Tibial nerve (tissue), 4 donors: ENCODE measurements around the gene FBLN1.

Experiments
- CTCF ChIP-seq, 5 experiments: fragments of 200-600 bp in 3 of 5; fragments of 450-650 bp in 2 of 5; sonication (generic) in 3 of 5; IDR thresholded peaks; one replicate each; pipeline ENCODE4 v1.5.1; 2016 to 2019; ENCODE audit warnings: antibody characterized with exemption in 5 of 5, mild to moderate bottlenecking in 3 of 5, moderate library complexity in 2 of 5
- EP300 ChIP-seq, 2 donors: sonication (generic); formaldehyde crosslinking; IDR thresholded peaks; one replicate each; pipeline ENCODE4 v1.6.1; 2017; ENCODE audit warnings: antibody characterized with exemption in 2 of 2, mild to moderate bottlenecking in 1 of 2
- POLR2A ChIP-seq, 2 donors: fragments of 450-650 bp; IDR thresholded peaks; one replicate each; pipeline ENCODE4 v1.6.1; 2017; ENCODE audit warnings: antibody characterized with exemption in 2 of 2, mild to moderate bottlenecking in 2 of 2, moderate library complexity in 2 of 2

GRCh38 chr22:45499746-45500145 is 2.9 kb upstream of the FBLN1 start:
- TF ChIP-seq CTCF (IDR thresholded peaks at IDR 0.05) (no peak), EP300 (IDR thresholded peaks at IDR 0.05) (no peak), POLR2A (IDR thresholded peaks at IDR 0.05) (no peak)
